ENCODE results near the gene CFAP410.

DNA sequence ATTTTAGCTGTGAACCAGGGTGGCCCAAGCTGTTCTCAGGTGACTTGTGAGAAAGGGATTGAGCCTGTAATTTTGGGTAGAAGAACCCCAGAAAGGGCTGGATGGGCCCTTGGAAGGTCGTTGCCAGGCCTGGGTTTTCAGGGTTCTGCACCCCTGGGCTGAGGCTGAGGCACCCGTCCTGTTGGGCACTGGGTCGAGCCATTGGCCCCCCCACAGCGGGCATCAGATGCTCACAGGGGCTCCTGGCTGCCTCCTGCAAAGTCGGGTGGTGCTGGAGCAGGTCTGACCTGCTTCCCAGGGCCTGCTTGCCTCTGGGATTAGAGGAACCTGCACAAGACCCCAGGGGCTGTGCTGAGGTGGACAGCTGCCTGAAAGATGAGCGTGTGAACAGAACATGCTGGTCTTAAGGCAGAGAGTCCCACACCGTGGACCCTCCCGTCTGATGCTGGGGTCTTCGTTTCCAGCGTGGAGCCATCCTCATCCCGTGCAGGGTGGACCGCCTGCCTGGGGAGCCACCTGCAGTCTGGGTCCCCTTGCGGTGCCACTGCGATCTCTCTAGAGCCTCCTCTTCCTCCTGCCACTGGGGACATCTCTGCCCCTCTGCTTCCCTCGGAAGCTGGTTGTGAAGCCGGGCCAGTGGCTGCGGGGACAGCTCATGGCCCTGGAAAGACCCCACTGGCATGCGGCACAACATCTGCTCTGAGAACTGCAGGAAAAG, 12.5 kb upstream of the CFAP410 start:
- TF ChIP-seq, protein P1, sequence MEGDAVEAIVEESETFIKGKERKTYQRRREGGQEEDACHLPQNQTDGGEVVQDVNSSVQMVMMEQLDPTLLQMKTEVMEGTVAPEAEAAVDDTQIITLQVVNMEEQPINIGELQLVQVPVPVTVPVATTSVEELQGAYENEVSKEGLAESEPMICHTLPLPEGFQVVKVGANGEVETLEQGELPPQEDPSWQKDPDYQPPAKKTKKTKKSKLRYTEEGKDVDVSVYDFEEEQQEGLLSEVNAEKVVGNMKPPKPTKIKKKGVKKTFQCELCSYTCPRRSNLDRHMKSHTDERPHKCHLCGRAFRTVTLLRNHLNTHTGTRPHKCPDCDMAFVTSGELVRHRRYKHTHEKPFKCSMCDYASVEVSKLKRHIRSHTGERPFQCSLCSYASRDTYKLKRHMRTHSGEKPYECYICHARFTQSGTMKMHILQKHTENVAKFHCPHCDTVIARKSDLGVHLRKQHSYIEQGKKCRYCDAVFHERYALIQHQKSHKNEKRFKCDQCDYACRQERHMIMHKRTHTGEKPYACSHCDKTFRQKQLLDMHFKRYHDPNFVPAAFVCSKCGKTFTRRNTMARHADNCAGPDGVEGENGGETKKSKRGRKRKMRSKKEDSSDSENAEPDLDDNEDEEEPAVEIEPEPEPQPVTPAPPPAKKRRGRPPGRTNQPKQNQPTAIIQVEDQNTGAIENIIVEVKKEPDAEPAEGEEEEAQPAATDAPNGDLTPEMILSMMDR (IDR thresholded peaks at IDR 0.05), result no peak
- TF ChIP-seq POLR2AphosphoS5 (IDR thresholded peaks at IDR 0.05), result no peak
- TF ChIP-seq EP300 (IDR thresholded peaks at IDR 0.05), result no peak
- TF ChIP-seq POLR2A (IDR thresholded peaks at IDR 0.05), result no peak

Data from upper lobe of left lung (tissue), 4 donors.